COLO829 (cell line): Measurements from ENCODE around the gene TMEM169.
A peak's percentile ranks its signal among the peaks of the same experiment; 100 is the strongest.
"Not testable (repeated sequence)": the region's sequence is repeated elsewhere in the genome, so short reads cannot be mapped to it uniquely, and the experiment has no call there.

Experiments used
- DNase-seq: peaks from one replicate; pipeline ENCODE4 v3.0.0; 2012; ENCODE audit warnings: low spot score

TMEM169 gene

DNA sequence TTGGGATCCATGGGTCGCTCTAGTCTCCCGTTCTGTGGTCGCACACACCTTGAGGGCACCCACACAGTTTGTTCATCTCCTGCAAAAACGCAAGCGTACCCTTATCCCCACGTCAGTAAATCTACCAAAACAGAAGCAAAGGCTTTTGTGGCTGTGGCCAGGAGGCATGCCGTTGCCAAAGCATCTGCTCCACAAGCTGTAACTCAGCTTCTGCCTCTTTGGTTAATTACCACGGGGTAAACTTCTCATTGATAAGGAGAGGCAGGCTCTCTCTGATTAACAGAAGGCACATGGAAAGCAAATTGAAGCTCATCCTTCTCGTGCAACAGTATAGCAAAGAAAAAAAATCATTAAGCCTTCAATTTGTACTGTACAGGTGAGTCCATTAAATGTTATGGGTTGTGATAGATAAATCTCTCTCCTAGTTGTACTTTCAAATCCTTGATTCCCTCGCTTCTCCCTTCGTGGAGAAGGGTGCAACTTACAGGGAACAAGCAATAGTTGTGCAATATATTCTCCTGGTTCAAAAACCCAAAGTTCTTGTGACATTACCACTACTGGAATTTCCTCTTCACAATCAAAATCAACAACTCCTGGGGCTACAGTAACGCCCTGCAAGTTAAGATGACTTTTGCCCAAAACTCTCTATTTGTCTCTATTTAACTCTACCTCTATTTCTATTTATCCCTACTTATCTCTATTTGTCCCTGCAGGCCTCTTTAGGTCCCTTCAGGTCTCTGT, 10.4 kb upstream of the TMEM169 start:
- DNase-seq = no peak

DNA sequence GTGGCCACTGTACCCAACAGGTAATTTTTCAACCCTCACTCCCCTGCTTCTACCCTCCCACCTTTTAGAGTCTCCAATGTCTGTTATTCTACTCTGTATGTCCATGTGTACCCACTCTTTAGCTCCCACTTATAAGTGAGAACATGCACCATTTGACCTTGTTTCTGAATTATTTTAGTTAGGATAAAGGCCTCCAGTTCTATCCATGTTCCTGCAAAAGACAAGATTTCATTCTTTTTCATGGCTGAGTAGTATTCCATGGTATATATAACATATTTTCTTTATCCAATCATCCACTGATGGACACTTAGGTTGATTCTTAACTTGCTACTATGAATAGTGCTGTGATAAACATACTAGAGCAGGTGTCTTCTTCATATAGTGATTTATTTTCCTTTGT, 9.2 kb upstream of the TMEM169 start:
- DNase-seq = no peak

DNA sequence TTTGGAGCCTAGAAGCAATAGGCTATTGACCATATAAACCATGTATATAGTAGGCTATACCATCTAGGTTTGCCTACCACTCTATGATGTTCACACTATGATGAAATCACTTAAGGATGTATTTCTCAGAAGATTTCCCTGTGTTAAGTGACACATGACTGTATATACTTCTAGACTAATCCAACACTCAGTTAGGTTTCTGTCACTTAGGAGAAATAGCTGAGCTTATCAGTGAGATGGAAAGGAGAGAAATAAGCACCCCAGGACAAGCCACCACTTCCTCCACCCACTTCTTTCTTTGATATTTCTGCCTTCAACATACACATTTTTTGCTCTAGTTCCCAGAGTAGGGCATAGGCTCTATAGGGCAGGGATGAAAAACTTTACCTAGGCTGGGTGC, 7.9 kb upstream of the TMEM169 start:
- DNase-seq = no peak

DNA sequence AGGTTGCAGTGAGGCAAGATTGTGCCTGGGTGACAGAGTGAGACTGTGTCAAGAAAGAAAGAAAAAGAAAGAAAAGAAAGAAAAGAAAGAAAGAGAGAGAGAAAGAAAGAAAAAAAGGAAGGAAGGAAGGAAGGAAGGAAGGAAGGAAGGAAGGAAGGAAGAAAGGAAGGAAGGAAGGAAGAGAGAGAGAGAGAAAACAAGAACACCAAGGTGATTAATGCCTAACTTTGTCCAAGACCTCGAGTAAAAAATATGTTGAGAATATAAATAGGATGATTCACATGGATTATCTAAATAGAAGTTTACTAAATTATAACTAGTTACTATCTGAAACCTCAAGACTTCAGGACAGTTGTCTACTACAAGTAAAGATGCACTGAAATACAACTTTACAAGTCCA, 7.3 kb upstream of the TMEM169 start:
- DNase-seq = no peak

DNA sequence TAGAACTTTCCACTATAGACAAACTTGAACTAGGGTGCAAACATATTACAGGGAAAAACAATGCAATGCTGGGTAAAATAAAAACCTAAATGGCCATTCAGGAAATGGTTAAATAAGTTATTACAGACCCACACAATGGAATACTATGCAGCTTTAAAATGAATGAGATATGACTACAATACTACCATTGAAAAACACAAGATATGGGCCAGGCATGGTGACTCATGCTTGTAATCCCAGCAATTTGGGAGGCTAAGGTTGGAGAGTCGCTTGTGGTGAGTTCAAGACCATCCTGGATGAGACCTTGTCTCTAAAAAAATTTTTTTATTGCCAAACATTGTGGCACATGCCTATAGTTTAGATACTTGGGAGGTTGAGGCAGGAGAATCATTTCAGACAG, 6.9 kb upstream of the TMEM169 start:
- DNase-seq = peak; percentile 71

DNA sequence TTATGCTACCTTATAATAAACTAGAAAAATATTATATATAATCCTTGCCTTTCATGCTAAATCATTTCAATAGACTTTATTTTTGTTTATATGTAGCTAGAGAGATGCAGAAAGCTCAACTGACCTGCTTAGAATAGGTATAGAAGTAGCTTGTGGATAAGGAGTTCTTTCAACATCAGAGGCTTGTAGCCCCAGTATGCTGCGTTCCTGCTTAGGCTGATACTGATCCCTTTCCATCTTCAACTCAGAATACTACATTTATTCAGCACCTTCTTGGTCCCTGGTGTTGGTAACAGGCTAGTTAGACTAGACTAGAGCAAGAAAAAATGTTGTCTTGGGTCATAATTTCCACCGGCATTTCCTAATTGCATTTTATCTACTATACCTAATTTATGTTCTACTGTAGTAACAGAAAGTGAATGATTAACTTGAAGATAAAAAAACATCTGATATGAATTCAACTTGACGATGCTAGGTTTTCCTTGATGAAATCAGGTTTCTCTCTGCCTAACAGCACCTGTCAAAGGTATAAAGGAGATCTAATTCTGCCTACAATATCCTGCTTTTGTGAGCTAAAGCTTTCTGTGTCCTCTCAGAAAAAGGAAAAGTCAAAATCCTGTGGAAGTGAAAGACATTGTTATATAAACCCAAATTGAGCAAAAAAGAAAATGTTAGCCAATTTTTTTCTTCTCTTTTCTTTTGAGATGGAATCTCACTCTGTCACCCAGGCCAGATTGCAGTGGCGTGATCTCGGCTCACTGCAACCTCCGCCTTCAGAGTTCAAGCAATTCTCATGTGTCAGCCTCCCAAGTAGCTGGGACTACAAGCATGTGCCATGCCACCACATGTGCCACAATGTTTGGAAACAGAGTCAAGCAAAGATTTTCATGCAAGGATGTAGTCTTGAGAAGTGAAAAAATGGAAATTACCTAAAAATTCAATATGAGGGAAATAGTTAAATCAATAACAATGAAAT, 5.9 kb upstream of the TMEM169 start:
- no peak for DNase-seq

DNA sequence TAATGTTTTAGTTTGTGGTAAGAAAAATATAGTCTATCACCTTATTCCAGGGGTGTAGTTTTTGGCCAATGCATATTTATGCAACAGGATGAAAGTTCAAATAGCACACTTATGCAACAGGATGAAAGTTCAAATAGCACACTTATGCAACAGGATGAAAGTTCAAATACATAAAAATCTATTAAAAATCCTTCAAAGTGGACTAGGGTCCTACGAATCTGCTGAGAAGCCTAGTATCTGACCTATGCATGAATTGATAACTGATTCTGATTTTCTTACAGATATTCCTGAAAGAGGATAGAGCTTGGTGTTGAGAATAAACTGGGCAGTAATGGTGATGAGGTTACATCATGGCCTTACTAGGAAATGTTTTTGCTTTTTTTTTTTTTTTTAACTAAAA, 2.9 kb upstream of the TMEM169 start:
- no peak for DNase-seq

DNA sequence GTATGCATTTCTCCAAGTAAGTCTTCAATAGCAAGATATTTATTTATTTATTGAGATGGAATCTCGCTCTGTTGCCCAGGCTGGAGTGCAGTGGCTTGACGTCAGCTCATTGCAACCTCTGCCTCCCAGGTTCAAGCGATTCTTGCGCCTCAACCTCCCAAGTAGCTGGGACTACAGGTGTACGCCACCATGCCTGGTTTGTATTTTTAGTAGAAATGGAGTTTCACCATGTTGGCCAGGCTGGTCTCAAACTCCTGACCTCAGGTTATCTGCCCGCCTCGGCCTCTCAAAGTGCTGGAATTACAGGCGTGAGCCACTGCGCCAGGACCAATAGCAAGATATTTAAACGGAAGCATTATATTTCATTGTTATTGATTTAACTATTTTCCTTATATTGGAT, 1.7 kb upstream of the TMEM169 start:
- DNase-seq = not testable (repeated sequence)

DNA sequence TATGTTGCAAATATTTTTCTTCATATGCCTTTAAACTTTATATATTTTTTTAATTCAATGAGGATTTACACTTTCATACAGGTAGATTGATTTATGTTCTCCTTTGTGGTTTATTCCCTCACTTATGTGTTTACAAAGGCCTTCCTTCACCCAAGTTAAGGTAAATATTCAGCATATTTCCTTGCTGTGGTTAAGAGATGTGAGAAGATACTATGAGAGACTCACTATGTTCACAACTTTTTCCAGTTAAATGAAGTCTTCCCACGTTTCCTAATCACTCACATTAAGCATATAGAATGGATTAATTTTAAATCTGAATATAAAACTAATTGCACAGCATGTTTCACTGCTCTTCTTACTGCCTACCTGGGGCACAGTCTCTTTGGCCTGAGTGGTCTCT, 707 bp upstream of the TMEM169 start:
- no peak for DNase-seq

DNA sequence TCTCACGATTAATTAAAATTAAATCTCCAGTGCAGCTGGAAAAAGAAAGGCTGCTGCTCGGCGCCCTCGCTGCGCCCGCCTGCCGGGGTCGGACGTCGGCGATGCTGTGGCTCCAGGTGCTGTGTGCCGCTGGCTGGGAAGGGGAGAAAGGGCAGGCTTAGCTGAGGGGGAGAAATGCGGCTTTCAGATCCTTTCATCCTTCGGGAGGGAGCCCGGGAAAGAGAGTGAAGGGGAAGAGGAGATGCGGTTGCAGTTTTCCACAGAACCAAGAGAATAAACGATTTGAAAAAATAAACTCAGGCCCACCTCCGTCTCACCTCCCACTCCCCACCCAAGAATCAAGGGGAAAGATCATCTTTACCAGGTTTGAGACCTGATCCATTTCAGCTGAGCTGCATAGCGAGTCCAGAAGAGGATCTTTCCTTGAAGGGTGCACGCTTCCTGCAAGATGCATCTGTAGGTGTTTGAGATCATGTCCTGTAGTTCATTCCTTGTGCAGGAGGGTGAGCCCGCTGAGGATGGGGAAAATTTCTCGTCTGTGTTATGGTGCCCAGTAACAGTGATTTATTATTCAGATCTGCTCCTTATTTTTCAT, 495 bp downstream of the TMEM169 start:
- DNase-seq = no peak

DNA sequence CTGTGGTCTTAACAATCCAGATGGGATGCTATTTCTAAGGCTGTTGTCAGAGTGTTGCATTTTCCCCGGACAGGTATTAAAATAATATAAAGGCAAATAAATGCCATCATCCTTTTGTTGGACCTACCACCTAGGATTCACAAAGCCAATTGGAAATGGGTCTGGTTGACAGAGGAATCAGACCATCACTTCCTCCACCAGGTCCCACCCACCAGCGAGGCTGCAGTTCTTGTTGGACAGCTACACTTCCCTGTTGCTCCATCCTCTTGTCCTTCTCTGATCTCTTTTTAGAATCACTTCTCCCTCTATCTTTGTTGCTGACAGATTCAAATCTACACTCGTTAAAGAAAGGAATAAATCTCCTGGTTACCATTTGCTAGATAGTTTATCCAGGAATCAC, 1.1 kb downstream of the TMEM169 start:
- no peak for DNase-seq

DNA sequence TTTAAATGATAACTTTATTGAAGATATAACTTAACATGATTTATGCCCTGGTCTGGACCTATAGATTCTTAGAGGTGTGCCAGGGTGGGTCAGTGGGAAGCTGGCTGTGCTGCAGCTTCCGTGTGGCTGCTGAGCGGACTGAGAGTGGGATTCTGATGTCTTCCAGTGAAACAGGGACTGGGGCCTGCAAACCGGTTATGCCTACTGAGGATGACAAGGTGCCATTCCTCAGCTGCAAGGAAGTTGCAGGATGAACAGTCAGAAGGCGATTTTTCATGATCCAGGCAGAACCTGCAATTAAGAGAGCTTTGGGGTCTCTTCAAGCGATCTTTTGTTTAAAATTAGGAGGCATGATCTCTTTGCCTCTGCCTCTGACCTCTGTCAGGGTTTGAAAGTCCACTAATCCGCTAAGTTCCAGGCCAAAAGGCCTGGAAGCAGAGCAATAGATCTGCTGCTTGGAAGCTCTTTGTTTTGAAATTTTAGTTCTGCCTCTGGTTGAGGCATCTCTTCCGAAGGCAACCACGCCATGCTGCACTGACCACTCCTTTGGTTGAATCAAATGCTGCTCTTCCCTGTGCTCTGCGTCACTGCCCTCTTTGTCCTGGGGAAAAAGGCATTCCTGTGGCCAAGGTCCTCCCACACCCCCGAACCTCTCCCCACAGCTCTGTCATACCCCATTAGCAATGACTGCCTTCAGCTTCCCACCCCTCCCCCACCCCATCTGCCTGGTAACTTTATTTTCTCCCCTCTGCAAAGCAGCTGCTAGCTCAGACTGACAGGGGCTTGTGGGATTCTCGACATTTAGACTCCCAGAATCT, 2.0 kb downstream of the TMEM169 start:
- DNase-seq = peak; percentile 35

DNA sequence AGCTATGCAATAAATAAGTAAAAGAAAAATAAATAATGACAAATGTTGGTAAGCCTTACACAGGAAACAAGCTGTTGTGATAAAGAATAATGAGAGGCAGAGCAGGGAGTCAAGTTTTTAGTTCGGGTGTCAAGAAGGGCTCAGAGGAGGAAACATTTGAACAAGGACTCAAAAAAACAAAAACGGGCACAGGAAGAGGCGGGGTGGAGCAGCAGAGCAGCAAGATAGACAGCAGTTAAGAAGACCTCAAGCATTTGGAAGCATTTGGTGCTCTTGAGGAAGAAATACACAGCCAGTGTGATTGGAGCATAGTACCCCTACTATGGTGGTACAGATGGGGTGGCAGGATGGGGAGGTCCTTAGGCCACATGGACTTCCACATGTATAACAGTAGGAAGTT, 2.8 kb downstream of the TMEM169 start:
- no peak for DNase-seq

DNA sequence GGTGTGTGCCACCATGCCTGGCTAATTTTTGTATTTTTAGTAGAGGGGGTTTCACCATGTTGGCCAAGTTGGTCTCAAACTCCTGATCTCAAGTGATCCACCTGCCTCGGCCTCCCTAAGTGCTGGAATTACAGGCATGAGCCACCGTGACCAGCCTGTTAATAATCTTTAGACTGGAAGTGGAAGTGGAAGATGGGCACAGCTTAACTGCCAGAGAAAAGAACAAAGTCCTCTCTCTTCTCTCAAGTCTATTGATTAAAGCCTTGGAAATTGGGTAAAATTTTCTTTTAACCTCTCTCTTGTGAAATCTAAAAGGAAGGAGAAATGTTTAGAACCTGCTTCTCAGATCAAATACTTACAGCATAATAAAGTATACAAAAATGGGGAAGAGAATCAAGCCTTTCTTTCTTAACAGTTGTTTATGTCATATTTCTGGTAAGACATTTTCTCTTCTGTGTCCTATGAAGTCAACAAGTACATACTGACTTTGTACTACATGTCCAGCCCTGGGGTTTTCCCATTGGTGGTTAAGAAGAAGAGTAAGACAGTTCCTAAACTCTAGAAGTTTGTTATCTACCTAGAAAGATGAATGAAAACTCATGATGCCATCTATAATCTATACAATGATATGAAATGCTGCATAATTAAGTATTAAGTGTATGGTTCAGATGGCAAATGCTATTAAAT, 4.6 kb downstream of the TMEM169 start:
- DNase-seq = no peak

DNA sequence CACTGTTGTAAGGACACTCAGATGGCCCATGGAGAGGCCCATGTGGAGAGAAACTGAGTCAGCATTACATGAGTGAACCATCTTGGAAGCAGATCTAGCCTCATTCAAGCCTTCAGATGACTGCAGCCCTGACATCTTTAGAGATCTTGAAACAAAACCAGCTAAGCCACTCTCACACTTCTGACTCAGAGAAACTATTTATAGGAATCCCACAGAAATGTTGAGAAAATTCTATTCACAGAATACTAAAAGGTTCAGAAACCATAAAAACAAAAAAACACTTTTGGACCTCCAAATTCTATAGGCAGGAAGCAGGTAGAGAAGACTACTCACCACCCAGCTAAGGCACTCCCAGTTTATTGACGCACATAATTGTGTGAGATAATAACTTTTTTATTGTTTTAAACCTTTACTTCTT, 8.7 kb downstream of the TMEM169 start:
- DNase-seq = no peak

DNA sequence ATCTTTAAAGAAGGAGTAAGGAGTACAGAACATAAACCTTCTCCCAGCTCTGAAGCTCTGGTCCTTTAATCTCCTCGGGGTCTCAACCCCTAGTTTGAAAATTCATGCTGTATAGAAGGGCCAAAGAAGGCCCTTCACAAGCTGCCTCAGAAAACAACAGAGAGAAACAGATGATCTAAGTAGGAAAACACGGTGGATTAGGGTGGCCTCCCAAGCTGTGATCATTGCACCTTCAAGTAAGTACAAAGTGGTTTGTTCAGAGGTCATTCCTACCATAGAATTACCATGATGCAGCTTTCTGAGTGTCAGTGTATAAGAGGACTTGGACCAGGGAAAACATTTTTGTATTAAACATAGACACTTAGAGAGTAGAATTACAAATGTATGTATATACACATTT, 10.9 kb downstream of the TMEM169 start:
- DNase-seq = no peak

DNA sequence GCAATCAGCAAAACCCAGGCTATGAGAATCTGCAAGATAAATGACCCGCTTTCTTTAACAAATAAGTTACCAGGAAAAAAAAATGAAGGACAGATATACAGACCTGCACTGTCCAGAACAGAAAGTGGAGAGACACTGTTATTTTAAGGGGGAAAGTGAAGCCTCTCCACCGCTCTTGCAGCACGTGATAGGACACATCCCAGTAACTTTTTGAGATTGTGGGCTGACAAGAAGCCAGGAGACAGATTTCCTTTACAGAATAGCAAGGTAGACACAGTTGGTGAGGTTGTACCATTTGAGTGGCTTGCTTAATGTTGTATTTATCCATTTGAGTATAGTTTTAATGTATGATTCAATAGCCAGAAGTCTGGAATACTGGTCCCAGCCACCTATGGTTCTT, 13.0 kb downstream of the TMEM169 start:
- DNase-seq = no peak

DNA sequence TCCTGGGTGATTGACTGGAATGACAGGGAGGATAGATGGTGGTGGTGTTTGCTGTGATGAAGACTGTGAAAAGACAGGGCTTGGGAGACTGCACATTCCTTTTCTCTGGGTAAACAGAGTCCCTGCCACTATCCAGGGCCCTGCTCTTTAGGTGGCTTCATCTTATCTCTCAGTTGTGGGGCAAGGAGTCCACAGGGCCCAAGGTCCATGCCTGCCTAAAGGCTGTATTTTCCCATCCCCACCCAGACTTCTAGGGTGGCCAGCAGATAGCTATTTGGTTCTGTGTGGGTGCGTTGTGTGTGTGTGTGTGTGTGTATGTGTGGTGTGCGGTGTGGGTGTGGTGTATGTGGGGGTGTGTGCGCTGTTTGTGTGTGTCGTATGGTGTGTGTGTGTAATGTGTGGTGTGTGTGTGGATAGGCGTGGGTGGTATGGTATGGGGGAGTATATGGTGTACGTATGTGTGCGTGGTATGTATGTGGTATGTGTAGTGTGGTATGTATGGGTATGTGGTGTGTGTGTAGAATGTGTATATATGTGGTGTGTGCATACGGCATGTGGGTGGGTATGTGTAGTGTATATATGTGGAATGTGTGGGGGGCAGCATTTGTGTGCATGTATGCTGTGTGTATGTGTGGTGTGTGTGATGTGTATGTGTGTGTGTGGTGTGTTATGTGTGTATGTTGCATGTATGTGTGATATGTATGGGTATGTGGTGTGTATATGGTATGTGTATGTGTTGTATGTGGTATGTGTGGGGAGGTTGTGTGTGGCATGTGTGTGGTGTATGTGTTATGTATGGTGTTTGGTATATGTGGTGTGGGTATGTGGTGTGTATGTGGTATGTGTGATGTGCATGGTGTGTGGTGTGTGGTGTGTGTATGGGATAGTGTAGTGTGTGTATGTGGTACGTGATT, 17.0 kb downstream of the TMEM169 start:
- no peak for DNase-seq

DNA sequence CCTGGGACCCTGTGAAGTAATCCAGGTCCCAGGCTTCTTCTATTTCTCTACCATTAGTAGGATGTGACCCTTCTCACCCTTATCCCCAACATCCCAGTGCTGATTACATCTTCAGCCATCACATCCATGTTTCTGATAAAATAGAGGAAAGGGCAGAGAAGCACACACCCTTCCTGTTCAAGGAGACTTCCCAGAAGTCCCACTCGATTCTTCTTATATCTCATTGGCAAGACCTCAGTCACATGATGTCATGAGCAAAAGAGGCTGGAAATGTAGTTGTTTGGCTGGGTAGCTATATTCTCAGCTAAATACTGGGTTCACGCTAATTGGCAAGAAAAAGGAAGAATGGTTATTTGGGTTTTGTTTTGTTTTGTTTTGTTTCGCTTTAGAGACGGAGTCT, 19.4 kb downstream of the TMEM169 start:
- DNase-seq = no peak

DNA sequence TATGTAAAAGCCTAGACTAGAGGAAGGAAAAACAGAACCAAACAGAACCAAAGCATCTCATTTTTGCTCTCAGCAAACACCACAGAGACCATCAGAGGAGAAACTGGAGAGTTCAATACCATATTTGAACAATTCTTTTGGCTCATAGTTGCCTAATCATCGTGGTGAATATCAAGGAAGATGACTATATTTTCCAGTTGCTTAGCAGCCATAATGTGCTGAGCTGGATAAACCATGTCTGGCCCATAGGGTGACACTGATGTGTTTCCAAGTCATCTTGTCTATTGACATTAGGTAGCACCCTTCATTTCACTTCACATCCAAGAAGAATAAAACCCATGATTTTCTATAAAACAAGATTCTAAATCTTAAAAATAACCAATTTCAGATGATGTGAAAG, 21.5 kb downstream of the TMEM169 start:
- DNase-seq = no peak
